Lung (tissue), 12 donors: ENCODE results near the gene DISC1. TPM values are rescaled to one million over a fixed set of nuclear protein-coding genes. Genes with fewer than 3 reads are reported as not detected.

Source experiments
- ATAC-seq: fragments of 200-7000 bp; cut with Tn5 transposase; one replicate; pipeline ENCODE4 v1.9.1; 2020; ENCODE audit warnings: moderate number of reproducible peaks; ENCODE audit not compliant: insufficient read depth, low FRiP score
- DNase-seq, 3 donors: peaks; one replicate each; pipeline ENCODE4 v3.0.0-alpha.2; 2013 to 2017
- H3K27ac ChIP-seq, 2 donors: one replicate each; pipeline ENCODE4 v1.5.1; 2013; ENCODE audit warnings: mild to moderate bottlenecking in 2 of 2, moderate library complexity in 2 of 2, control low read depth in 1 of 2, inconsistent platforms in 1 of 2, low read depth in 1 of 2, low read length in 1 of 2
- H3K27me3 ChIP-seq, 3 donors: one replicate each; pipeline ENCODE4 v1.5.1; 2013; ENCODE audit warnings: low read length in 2 of 3; ENCODE audit not compliant: control insufficient read depth in 3 of 3, insufficient read depth in 3 of 3
- H3K36me3 ChIP-seq, 4 donors: one replicate each; pipeline ENCODE4 v1.5.1; 2013; ENCODE audit warnings: low read length in 4 of 4, mild to moderate bottlenecking in 1 of 4, moderate library complexity in 1 of 4; ENCODE audit not compliant: control insufficient read depth in 4 of 4, insufficient read depth in 4 of 4
- H3K4me1 ChIP-seq, 5 donors: one replicate each; pipeline ENCODE4 v1.5.1; 2013; ENCODE audit warnings: low read length in 5 of 5, mild to moderate bottlenecking in 2 of 5, moderate library complexity in 1 of 5; ENCODE audit not compliant: control insufficient read depth in 5 of 5, insufficient read depth in 5 of 5
- H3K4me3 ChIP-seq: one replicate; pipeline ENCODE4 v1.5.1; 2013; ENCODE audit warnings: mild to moderate bottlenecking, control low read depth, moderate library complexity
- H3K9ac ChIP-seq, 2 donors: one replicate each; pipeline ENCODE4 v1.5.1; 2013; ENCODE audit warnings: low read length in 2 of 2, control low read depth in 1 of 2; ENCODE audit not compliant: insufficient read depth in 1 of 2
- H3K9me3 ChIP-seq, 4 donors: one replicate each; pipeline ENCODE4 v1.5.1; 2013; ENCODE audit warnings: low read length in 3 of 4, mild to moderate bottlenecking in 1 of 4, moderate library complexity in 1 of 4; ENCODE audit not compliant: control insufficient read depth in 4 of 4, insufficient read depth in 3 of 4
- CTCF ChIP-seq: IDR thresholded peaks from 2 replicates; pipeline ENCODE4 v1.5.1; 2012; ENCODE audit warnings: mild to moderate bottlenecking; ENCODE audit errors: control extremely low read depth, extremely low read depth
- WGBS, 2 donors: extraction: QIAGEN DNeasy Blood & Tissue Kit; methylation state at CpG; one replicate each; pipeline ENCODE4 v1.1.7; 2013; 5-methylcytosine and 5-hydroxymethylcytosine counted together
- polyA plus RNA-seq, 2 donors: library from polyadenylated mRNA; stranded (reverse); fragments of 200-250 nt; gene quantifications; one replicate each; pipeline ENCODE4 v1.2.1, GENCODE V29; 2013
- total RNA-seq, 2 donors: library from RNA; depleted of rRNA in 1 of 2; stranded (reverse); fragments of >200 nt in 1 of 2; gene quantifications; one replicate each; pipeline ENCODE4 v1.2.1, GENCODE V29; 2014 to 2021
- donor health status: control.
- donor health status: control.
- donor health status: Bipolar disorder and iron deficiency.
- donor health status: healthy.
- donor health status: DM: yes; HTN: yes; CAD: no.

DISC1 gene
- total and polyA plus RNA-seq, 4 donors = 0.98 to 32.9 (median 6.1) TPM

- Histone ChIP-seq H3K9ac (no peak overlapping the region), H3K27ac (no peak overlapping the region), H3K27me3 (no peaks in the 10 kb centered on the region), H3K4me1 (no peaks in the 10 kb centered on the region), H3K36me3 (peaks cover 0 to 9% (median 3%) of the 10 kb centered on the region in 4 donors), H3K4me3 (no peak overlapping the region), H3K9me3 (no peaks in the 10 kb centered on the region)
- no peak for ATAC-seq
- TF ChIP-seq CTCF = no peak
- WGBS, 2 donors = 77 to 80% methylated on average over 8 of the region's 8 CpGs
- DNase-seq = no peak
Measured at GRCh38 chr1:231770506-231771175, 144.1 kb downstream of the DISC1 start.

GRCh38 chr1:231774719-231775335, 148.2 kb downstream of the DISC1 start:
- TF ChIP-seq CTCF = no peak
- Histone ChIP-seq H3K36me3 (peaks cover 0 to 6% (median 2%) of the 10 kb centered on the region in 4 donors), H3K9me3 (no peaks in the 10 kb centered on the region), H3K27me3 (no peaks in the 10 kb centered on the region), H3K4me3 (no peak overlapping the region), H3K9ac (no peak overlapping the region), H3K4me1 (peaks cover 0 to 11% (median 4%) of the 10 kb centered on the region in 5 donors), H3K27ac (no peak overlapping the region)
- no peak for DNase-seq
- ATAC-seq = no peak
- 40 to 68% methylated on average over 4 of the region's 4 CpGs for WGBS, 2 donors

GRCh38 chr1:231776010-231776756, 149.6 kb downstream of the DISC1 start:
- H3K9ac ChIP-seq = no peak overlapping the region
- ATAC-seq (no peak), DNase-seq (peak; percentile 10 to 23 (median 14))
- WGBS, 2 donors = 84 to 89% methylated on average over 10 of the region's 10 CpGs
- H3K27me3 ChIP-seq = no peaks in the 10 kb centered on the region
- H3K4me1 ChIP-seq = peaks cover 0 to 11% (median 4%) of the 10 kb centered on the region in 5 donors
- H3K4me3 ChIP-seq = no peak overlapping the region
- no peak for TF ChIP-seq CTCF
- no peak overlapping the region for H3K27ac ChIP-seq
- H3K36me3 ChIP-seq = peaks cover 0 to 6% (median 2%) of the 10 kb centered on the region in 4 donors
- no peaks in the 10 kb centered on the region for H3K9me3 ChIP-seq
